H7 (cell line): Measurements from ENCODE around the gene GPR4. TPM values are rescaled to one million over a fixed set of nuclear protein-coding genes. Genes with fewer than 3 reads are reported as not detected.
"Not testable (repeated sequence)": the region's sequence is repeated elsewhere in the genome, so short reads cannot be mapped to it uniquely, and the experiment has no call there.

ENCODE experiments used
- DNase-seq: peaks from one replicate; pipeline ENCODE4 v3.0.0; 2012
- H3K27me3 ChIP-seq: 2 replicates; pipeline ENCODE4 v1.6.0; 2011; ENCODE audit warnings: mild to moderate bottlenecking, low read length; ENCODE audit not compliant: control insufficient read depth, insufficient read depth
- H3K36me3 ChIP-seq: replicated peaks from 2 replicates; pipeline ENCODE4 v1.5.1; 2011; ENCODE audit warnings: low read length; ENCODE audit not compliant: control insufficient read depth, insufficient read depth
- H3K4me3 ChIP-seq: 2 replicates; pipeline ENCODE4 v1.5.1; 2011; ENCODE audit warnings: low read depth, mild to moderate bottlenecking, control low read depth, low read length, moderate library complexity; ENCODE audit not compliant: insufficient read depth
- total RNA-seq: library from RNA; depleted of rRNA; stranded (reverse); fragments of >200 nt; shearing (Covaris generic); gene quantifications from 2 replicates; pipeline ENCODE4 v1.2.3, GENCODE V29; 2014

The GPR4 gene
- total RNA-seq, 1 experiment from 2014 or later = 0.07 TPM

DNA sequence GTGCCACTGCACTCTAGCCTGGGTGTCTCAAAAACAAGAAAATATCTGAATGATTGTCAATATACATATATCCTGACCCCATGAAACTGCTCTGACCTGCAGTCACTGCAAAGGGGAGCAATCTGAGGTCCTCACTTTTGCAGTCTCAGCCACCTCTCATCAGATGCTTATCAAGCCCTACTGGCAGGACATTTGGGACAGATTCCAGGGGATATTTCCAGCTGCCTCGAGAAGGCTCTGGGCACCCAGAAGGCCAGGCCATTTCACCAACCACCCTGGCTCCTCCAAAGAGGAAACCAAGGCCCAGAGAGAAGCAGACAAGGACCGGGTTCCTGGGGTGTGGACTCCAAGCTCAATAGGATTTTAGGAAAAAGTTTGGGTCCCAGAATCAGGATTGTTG lies 34.9 kb upstream of the GPR4 start:
- H3K4me3 ChIP-seq = no peak overlapping the region
- no peaks in the 10 kb centered on the region for H3K27me3 ChIP-seq
- no peak for DNase-seq
- no peaks in the 10 kb centered on the region for H3K36me3 ChIP-seq

DNA sequence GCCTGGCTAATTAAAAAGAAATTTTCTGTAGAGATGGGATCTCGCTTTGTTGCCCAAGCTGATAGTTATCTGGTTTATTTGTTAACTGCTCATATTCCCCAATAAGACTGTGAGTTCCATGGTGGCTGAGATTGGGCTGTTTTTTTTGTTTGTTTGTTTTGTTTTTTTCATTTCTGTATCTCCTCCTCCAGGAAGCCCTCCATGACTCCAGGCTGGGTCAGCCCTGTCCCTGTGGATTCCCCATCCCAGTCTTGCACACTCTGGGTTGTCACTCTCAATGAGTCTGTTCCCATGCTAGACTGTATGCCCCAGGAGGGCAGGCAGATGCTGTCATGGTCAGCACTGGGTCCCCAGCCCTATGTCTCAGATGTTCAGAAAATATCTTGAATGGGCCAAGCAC lies 34.3 kb upstream of the GPR4 start:
- no peaks in the 10 kb centered on the region for H3K36me3 ChIP-seq
- H3K27me3 ChIP-seq = no peaks in the 10 kb centered on the region
- no peak overlapping the region for H3K4me3 ChIP-seq
- DNase-seq = no peak

DNA sequence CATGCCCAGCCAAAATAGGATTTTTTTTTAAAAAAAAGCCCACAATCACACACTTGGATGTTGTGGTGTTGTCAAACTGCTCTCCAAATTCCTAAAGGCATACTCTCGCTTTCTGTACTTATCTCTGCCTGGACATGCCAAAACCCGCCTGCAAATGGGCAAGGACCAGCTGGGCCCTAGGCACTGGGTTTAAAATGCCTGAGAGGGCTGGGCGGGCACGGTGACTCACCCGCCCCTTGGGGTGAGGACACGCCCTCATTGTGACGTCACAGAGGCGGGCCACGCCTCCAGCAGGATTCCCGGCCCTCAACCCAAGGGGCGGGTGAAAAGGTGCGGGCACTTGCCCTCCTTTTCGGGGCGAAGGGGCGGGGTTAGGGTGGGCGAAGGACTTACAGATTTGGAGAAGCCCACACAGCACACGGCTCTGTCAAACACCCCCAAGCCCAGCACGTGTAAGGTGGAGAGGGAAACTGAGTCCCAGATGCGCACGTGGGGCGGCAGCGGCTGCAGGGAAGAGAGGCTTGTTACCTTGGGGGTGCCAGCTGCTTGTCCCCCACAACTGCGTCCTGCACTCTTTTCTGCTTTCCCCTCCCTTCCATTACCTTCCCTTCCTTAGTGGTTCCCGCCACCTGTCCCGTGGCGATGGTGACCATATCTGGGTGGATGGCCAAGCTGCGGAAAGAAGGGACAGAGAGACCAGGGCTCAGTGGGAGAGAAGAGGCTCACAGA lies 30.6 kb upstream of the GPR4 start:
- Histone ChIP-seq H3K36me3 (0 out of 2 replicates have a peak, but pooled peaks cover 1% of the 10 kb centered on the region), H3K4me3 (peak overlapping the region; percentile 33), H3K27me3 (no peaks in the 10 kb centered on the region)
- peak; percentile 99 for DNase-seq

DNA sequence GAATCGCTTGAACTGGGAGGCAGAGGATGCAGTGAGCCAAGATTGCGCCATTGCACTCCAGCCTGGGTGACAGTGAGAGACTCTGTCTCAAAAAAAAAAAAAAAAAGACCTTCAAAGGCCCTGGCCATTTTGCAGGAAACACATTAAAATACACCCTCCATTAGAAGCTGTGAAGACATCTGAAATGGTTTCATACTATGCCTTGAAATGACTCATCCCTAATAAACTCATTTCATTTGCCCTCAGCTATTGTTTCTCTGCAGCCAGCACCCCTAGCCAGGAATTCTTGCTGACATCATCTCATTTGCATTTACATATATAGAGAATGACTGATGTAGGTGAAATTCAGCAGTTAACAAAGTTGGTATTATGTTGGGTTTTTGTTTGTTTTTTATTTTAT lies 28.5 kb upstream of the GPR4 start:
- peak; percentile 61 for DNase-seq
- no peak overlapping the region for H3K4me3 ChIP-seq
- peaks cover 1% of the 10 kb centered on the region; the same call in 1 of the 2 replicates for H3K36me3 ChIP-seq
- no peaks in the 10 kb centered on the region for H3K27me3 ChIP-seq

DNA sequence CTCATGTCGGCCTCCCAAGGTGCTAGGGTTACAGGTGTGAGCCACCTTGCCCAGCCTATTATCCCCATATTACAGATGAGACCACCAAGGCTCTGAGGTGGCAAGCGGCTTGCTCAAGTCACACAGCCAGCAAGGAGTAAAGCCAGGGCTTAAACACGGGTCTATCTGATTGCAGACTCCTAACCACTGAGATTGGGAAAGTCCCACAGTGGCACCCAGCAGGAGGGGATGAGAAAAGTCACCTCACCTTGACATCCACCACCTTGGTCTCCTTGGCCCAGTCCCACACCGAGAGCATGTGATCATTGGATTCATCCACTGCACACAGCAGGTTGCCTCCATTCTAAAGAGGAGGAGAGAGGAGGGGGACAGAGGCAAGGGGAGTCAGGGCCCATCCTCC lies 27.7 kb upstream of the GPR4 start:
- Histone ChIP-seq H3K4me3 (no peak overlapping the region), H3K36me3 (peaks cover 1% of the 10 kb centered on the region; the same call in 1 of the 2 replicates), H3K27me3 (no peaks in the 10 kb centered on the region)
- no peak for DNase-seq

- H3K27me3 ChIP-seq, H3K4me3 ChIP-seq, DNase-seq, H3K36me3 ChIP-seq: not testable (repeated sequence)
Observed at GRCh38 chr19:45628219-45628618, 26.2 kb upstream of the GPR4 start.

- no peak overlapping the region for H3K4me3 ChIP-seq
- H3K27me3 ChIP-seq = no peaks in the 10 kb centered on the region
Observed at GRCh38 chr19:45623984-45624383, 22.0 kb upstream of the GPR4 start.

GRCh38 chr19:45621976-45622503 lies 20.0 kb upstream of the GPR4 start:
- Histone ChIP-seq H3K36me3 (peaks cover 2% of the 10 kb centered on the region), H3K27me3 (no peaks in the 10 kb centered on the region), H3K4me3 (no peak overlapping the region)
- no peak for DNase-seq

More at GRCh38 chr19:45623984-45624383, 22.0 kb upstream of the GPR4 start:
- H3K36me3 ChIP-seq = peaks cover 3% of the 10 kb centered on the region
- no peak for DNase-seq

- Histone ChIP-seq H3K27me3 (no peaks in the 10 kb centered on the region), H3K36me3 (peaks cover 2% of the 10 kb centered on the region), H3K4me3 (no peak overlapping the region)
- DNase-seq = peak; percentile 44
Observed at GRCh38 chr19:45621389-45621788, 19.4 kb upstream of the GPR4 start.

DNA sequence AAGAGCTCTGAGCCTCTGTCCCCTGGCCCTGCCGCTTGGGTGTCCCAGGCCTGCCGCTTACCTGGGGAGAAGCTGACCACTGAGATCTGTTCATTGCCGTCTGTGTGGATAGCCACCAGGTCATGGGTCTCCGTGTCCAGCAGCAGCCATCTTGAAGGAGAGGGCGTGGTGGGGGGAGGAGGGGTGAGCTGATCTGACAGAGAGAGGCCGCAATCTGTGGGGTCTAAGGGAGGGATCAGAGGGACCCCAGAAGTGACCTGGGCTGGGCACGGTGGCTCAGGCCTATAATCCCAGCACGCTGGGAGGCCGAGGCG lies 14.6 kb upstream of the GPR4 start:
- no peaks in the 10 kb centered on the region for H3K27me3 ChIP-seq
- peak overlapping the region; percentile 80 for H3K4me3 ChIP-seq
- H3K36me3 ChIP-seq = peaks cover 16% of the 10 kb centered on the region
- DNase-seq = no peak

DNA sequence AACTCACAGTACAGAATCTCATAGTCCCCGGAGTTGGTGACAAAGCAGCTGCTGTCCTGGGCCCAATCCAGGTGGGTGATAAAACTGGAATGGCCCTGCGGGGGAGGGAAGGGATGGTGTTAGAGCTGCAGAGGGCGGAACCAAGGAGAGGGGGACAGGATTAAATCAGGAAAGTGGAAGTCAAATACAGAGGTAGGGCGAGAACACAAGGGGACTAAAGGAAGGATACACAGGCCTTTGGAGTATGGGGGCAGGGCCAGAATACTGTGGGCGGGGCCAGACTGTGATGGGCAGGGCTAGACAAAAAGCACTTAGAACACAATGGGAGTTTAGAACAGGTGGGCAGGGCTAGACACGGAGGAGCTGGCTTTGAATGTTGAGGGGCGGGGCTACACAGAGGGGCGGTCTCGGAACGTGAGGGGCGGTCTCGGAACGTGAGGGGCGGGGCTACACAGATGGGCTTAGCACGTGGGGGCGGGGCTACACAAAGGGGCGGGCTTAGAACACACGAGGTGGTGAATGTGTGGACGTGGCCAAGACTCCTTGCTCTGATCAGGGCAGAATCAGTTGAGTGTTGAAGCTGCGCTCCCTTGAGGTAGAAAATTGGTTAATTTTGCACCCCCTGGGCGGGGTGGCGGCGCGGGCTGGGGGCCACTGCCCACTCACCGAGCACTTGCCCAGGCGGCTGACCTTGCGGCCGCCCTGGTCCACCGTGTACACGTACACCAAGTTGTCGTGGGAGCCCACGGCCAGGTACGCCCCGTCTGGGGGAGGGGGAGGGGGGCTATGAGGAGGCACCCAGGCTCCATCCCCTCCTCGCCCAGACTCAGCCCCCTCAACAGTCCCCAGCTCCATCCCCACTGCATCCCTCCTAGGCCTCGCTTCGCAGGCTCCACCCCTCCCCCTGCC lies 14.0 kb upstream of the GPR4 start:
- Histone ChIP-seq H3K27me3 (no peaks in the 10 kb centered on the region), H3K36me3 (peaks cover 16% of the 10 kb centered on the region), H3K4me3 (peak overlapping the region; percentile 80)
- DNase-seq = peak; percentile 97

DNA sequence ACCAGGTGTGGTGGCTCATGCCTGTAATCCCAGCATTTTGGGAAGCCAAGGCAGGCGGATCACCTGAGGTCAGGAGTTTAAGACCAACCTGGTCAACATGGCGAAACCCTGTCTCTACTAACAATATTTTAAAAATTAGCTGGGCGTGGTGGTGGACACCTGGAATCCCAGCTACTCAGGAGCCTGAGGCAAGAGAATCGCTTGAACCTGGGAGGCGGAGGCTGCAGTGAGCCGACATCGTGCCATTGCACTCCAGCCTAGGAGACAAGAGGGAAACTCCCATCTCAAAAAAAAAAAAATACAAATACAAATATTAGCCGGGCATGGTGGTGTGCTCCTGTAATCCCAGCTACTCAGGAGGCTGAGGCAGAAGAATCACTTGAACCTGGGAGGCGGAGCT lies 13.0 kb upstream of the GPR4 start:
- DNase-seq, H3K27me3 ChIP-seq, H3K4me3 ChIP-seq: not testable (repeated sequence)
- peaks cover 15% of the 10 kb centered on the region for H3K36me3 ChIP-seq

DNA sequence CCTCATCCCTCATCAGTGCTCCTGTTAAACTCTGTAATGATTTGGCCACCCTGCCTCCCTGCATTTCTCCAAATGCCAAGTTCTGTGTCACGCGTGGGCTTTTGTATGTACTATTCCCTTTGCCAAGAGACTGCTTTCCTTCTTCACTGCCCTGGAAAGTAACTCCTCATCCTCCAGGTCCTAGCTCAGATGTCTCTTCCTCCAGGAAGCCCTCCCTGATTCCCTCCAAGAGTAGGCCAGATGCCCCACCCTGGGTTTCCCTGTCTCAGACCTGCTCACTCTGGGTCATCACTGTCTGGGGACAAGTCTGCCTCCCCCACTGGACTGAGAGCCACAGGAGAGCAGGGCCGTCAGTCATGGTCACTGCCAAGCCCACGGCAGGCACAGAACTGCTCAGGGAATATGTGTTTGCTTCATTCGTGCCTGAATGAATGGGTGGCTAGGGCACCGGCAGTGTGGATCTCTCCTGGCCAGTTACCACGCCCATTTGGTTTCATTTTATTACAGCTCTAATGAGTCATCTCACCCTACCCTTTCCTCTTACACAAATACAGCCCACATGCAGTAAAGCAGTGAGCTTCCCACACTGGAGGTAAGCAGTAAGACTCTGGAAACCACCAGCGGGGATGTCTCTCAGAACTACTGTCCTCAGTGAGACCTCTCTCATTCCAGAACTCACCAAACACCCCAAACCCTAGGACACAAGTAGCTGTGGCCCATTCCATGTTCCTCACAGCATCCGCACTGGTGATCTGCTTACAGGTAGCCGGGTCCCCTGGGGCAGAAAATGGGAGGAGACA lies 12.1 kb upstream of the GPR4 start:
- H3K36me3 ChIP-seq = peaks cover 15% of the 10 kb centered on the region
- H3K27me3 ChIP-seq = no peaks in the 10 kb centered on the region
- no peak overlapping the region for H3K4me3 ChIP-seq
- DNase-seq = no peak

- DNase-seq = no peak
- no peak overlapping the region for H3K4me3 ChIP-seq
- H3K27me3 ChIP-seq = no peaks in the 10 kb centered on the region
- H3K36me3 ChIP-seq = peaks cover 10% of the 10 kb centered on the region
Observed at GRCh38 chr19:45608948-45609347, 6.9 kb upstream of the GPR4 start.
